Activated B cell treated with CpG ODN at 0.5 μM for 24 hours (primary cell): Measurements from ENCODE around the gene RERE. TPM values are rescaled to one million over a fixed set of nuclear protein-coding genes. Genes with fewer than 3 reads are reported as not detected.

ENCODE experiments used
- ATAC-seq: fragments of 200-7000 bp; cut with Tn5 transposase; one replicate; pipeline ENCODE4 v1.10.0; 2021; ENCODE audit warnings: low read depth, mild to moderate bottlenecking, moderate library complexity
- CTCF ChIA-PET: fragments of 350-600 bp; sonication (Branson Sonifier 250); formaldehyde crosslinking; loops from one replicate; lab custom pipeline; 2021; ENCODE audit warnings: antibody characterized with exemption; lab: Charles Lee
- POLR2A ChIA-PET: fragments of 350-600 bp; sonication (Branson Sonifier 250); formaldehyde crosslinking; loops from one replicate; lab custom pipeline; 2021; ENCODE audit warnings: antibody characterized with exemption; lab: Charles Lee
- DNase-seq: peaks from one replicate; pipeline ENCODE4 v3.0.0; 2022
- H3K27ac Mint-ChIP-seq: one replicate; pipeline ENCODE4 v1.8.0; 2020; ENCODE audit warnings: mixed read lengths
- H3K27me3 Mint-ChIP-seq: one replicate; pipeline ENCODE4 v1.8.0; 2021; ENCODE audit warnings: mixed read lengths
- H3K36me3 Mint-ChIP-seq: one replicate; pipeline ENCODE4 v1.8.0; 2021; ENCODE audit warnings: low read depth, mixed read lengths
- H3K4me1 Mint-ChIP-seq: one replicate; pipeline ENCODE4 v1.8.0; 2021; ENCODE audit warnings: mixed read lengths
- H3K4me3 Mint-ChIP-seq: one replicate; pipeline ENCODE4 v1.8.0; 2020; ENCODE audit warnings: mild to moderate bottlenecking, mixed read lengths
- H3K9me3 Mint-ChIP-seq: one replicate; pipeline ENCODE4 v1.8.0; 2020; ENCODE audit warnings: mixed read lengths
- CTCF ChIP-seq: fragments of 200-600 bp; IDR thresholded peaks from one replicate; pipeline ENCODE4 v1.8.0; 2022; ENCODE audit warnings: antibody characterized with exemption, mild to moderate bottlenecking
- intact Hi-C: fragments of 100-400 bp; cut with micrococcal nuclease; formaldehyde crosslinking; loops from one replicate; pipeline ENCODE4 v1.15.1; 2024
- total RNA-seq: library from RNA; stranded (reverse); gene quantifications from 2 replicates; pipeline ENCODE4 v1.2.3, GENCODE V29; 2022

The RERE gene
- total RNA-seq, 1 donor from 2014 or later = 98.8 TPM

DNA sequence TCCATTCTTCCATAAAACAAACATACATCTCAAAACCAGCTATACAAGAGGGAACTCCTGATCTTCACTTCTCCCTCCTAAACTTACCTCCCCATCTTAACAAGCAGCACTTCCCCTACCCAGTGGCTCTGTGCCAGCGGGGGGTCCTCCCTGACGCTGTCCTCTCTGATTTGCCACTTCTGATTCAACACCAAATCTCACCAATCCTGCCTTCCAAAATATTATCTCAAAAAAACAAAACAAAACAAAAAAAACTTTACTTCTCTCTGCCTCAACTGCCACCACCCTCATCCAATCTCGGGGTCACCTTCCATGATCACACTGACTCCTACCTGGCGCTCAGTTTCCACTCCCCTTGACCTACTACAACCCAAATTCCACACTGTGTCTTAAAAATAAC lies 426.7 kb downstream of the RERE start:
- no peak for ATAC-seq
- intact Hi-C loops = no loop called here

DNA sequence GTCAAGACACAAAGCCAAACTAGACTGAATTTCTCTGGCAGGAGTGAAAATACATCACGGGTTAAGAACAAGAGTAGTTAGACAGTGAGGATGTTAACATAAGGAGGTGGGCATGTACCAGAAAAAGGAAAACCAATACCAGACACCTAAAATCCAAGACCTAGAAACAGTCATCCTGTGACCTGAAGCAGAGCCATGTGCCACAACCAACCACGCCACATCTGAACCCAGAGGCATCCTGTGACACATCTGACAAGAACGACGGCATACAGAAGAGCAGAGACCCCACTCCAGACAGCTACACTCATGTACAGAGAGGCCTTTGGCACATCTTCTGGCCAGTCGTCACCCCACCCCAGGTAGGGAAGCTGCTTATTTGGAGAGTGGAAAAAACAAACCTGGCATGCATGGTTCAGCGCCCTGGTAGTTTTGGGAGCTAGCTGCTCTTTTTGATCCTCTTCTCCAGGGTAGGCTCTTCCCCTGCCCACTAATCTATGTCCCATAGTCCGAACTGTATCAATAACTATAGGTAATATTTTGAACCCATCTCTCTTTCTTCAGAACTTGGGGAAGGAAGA lies 427.4 kb downstream of the RERE start:
- ATAC-seq (no peak), DNase-seq (no peak)
- intact Hi-C loops = no loop called here
- Mint-ChIP-seq H3K4me3 (no peak overlapping the region), H3K4me1 (peaks cover 80% of the 10 kb centered on the region), H3K9me3 (no peaks in the 10 kb centered on the region), H3K27ac (peak overlapping the region; percentile 2), H3K36me3 (peaks cover 62% of the 10 kb centered on the region), H3K27me3 (no peaks in the 10 kb centered on the region)
- TF ChIP-seq CTCF = no peak
- CTCF ChIA-PET = interaction anchor here (1.1 to 1.8 kb wide), 2 partner anchors 19 to 431 kb away, joined by 3 to 6 read pairs; no protein-coding TSS in a partner anchor
- POLR2A ChIA-PET = no interaction called here

More for the DNA sequence above, 426.7 kb downstream of the RERE start:
- H3K27ac Mint-ChIP-seq = peak overlapping the region; percentile 76
- no peak for DNase-seq
- CTCF ChIA-PET = interaction anchor here (1.1 to 1.8 kb wide), 2 partner anchors 18 to 430 kb away, joined by 3 to 6 read pairs; no protein-coding TSS in a partner anchor
- peak overlapping the region; percentile 11 for H3K4me3 Mint-ChIP-seq
- peaks cover 58% of the 10 kb centered on the region for H3K36me3 Mint-ChIP-seq
- H3K9me3 Mint-ChIP-seq = no peaks in the 10 kb centered on the region
- TF ChIP-seq CTCF = no peak
- peaks cover 82% of the 10 kb centered on the region for H3K4me1 Mint-ChIP-seq
- POLR2A ChIA-PET = no interaction called here
- H3K27me3 Mint-ChIP-seq = no peaks in the 10 kb centered on the region

- Mint-ChIP-seq H3K4me3 (no peak overlapping the region), H3K36me3 (peaks cover 68% of the 10 kb centered on the region), H3K27ac (peak overlapping the region; percentile 63), H3K27me3 (no peaks in the 10 kb centered on the region), H3K9me3 (no peaks in the 10 kb centered on the region), H3K4me1 (peaks cover 81% of the 10 kb centered on the region)
- intact Hi-C loops = no loop called here
- DNase-seq = no peak
- no peak for ATAC-seq
- POLR2A ChIA-PET = no interaction called here
- CTCF ChIA-PET = no interaction called here
- TF ChIP-seq CTCF = no peak
Observed at GRCh38 chr1:8388732-8389562, 428.5 kb downstream of the RERE start.

DNA sequence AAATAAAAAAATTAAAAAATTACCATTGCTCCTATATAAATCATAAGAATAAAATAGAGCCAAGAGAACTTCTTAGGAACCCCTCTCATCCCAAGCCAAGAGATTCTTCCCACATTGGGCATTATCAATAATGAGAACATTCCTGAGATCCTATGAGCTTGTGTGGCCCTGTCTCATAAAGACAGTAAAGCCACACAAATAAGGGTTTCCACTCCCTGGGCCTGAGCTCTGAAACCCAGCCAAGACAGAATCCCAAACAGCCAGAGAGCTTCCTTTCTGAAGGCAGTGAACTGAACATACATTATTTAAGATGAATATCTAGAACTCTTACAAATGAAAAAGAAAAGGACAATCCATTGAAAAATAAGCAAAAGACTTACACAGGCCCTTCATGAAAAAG lies 431.2 kb downstream of the RERE start:
- no peak for TF ChIP-seq CTCF
- ChIA-PET POLR2A (no interaction called here), CTCF (interaction anchor here (1.2 to 1.7 kb wide), 2 partner anchors 23 to 45 kb away, joined by 3 read pairs; no protein-coding TSS in a partner anchor)
- intact Hi-C loops = no loop called here
- peak overlapping the region; percentile 50 for H3K27ac Mint-ChIP-seq
- no peaks in the 10 kb centered on the region for H3K9me3 Mint-ChIP-seq
- ATAC-seq = no peak
- H3K4me1 Mint-ChIP-seq = peaks cover 79% of the 10 kb centered on the region
- no peak for DNase-seq
- H3K36me3 Mint-ChIP-seq = peaks cover 65% of the 10 kb centered on the region
- H3K27me3 Mint-ChIP-seq = no peaks in the 10 kb centered on the region
- H3K4me3 Mint-ChIP-seq = no peak overlapping the region

DNA sequence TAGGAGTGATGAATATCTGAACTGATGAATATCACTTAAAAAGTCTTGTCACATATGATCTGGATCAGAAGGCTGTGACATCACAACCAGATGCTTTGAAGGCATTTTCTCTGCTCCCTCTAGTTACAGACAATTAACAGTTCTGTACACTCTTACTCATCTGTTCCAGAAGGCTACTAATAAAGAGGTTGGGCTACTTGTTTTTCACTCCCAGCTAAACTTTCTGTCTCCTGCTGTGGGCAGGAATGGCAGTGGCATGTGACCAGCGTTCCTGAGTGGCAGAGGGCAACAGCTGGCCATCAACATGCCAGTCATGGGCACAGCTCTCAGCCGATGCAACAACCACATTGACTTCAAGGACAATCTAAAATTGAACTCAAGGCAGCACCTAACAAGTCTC lies 432.9 kb downstream of the RERE start:
- Mint-ChIP-seq H3K9me3 (no peaks in the 10 kb centered on the region), H3K36me3 (peaks cover 67% of the 10 kb centered on the region), H3K27me3 (no peaks in the 10 kb centered on the region), H3K27ac (peak overlapping the region; percentile 59), H3K4me3 (no peak overlapping the region), H3K4me1 (peaks cover 71% of the 10 kb centered on the region)
- ATAC-seq (no peak), DNase-seq (no peak)
- POLR2A ChIA-PET = no interaction called here
- TF ChIP-seq CTCF = no peak
- intact Hi-C loops = no loop called here
- CTCF ChIA-PET = interaction anchor here (2.4 kb wide), 1 partner anchor 25 kb away, joined by 7 read pairs; no protein-coding TSS in a partner anchor
